Lower lobe of right lung (tissue), 2 donors: ENCODE measurements around the gene PNPLA6. TPM values are rescaled to one million over a fixed set of nuclear protein-coding genes. Genes with fewer than 3 reads are reported as not detected.

Experiments
- ATAC-seq, 2 donors: fragments of 200-7000 bp; cut with Tn5 transposase; one replicate each; pipeline ENCODE4 v1.9.1; 2020 to 2022; ENCODE audit warnings: mild to moderate bottlenecking in 2 of 2, moderate library complexity in 2 of 2
- DNase-seq: peaks from one replicate; pipeline ENCODE4 v3.0.0-alpha.2; 2020
- H3K27ac ChIP-seq: fragments of 200-600 bp; one replicate; pipeline ENCODE4 v1.8.0; 2022
- H3K27me3 ChIP-seq: fragments of 200-600 bp; one replicate; pipeline ENCODE4 v1.8.0; 2022; ENCODE audit warnings: low read depth
- H3K36me3 ChIP-seq: fragments of 200-600 bp; one replicate; pipeline ENCODE4 v1.8.0; 2022; ENCODE audit warnings: mild to moderate bottlenecking
- H3K4me1 ChIP-seq: fragments of 200-600 bp; one replicate; pipeline ENCODE4 v1.8.0; 2022
- H3K4me3 ChIP-seq: fragments of 200-600 bp; one replicate; pipeline ENCODE4 v1.8.0; 2022; ENCODE audit warnings: mild to moderate bottlenecking
- H3K9me3 ChIP-seq: fragments of 200-600 bp; one replicate; pipeline ENCODE4 v1.8.0; 2022
- CTCF ChIP-seq: fragments of 200-600 bp; IDR thresholded peaks from one replicate; pipeline ENCODE4 v1.8.0; 2022; ENCODE audit warnings: antibody characterized with exemption, mild to moderate bottlenecking
- intact Hi-C: fragments of 100-400 bp; cut with DNase I; formaldehyde crosslinking; loops from one replicate; pipeline ENCODE4 v1.11.0; 2022
- total RNA-seq: library from RNA; stranded (reverse); fragmentation: NEBNext Ultra II Directional; extraction: Animal tissue kit (Norgen Biotek cat#: 25700); gene quantifications from one replicate; pipeline ENCODE4 v1.2.1, GENCODE V29; 2021
- donor health status: DM: no; HTN: yes; CAD: no; lungs with severe emphysema.

PNPLA6 gene
- total RNA-seq, 1 donor from 2014 or later, result 289 TPM

- Histone ChIP-seq H3K4me1 (peaks cover 14% of the 10 kb centered on the region), H3K36me3 (peaks cover 80% of the 10 kb centered on the region), H3K27me3 (no peaks in the 10 kb centered on the region), H3K4me3 (no peak overlapping the region), H3K27ac (no peak overlapping the region), H3K9me3 (no peaks in the 10 kb centered on the region)
- no peak for DNase-seq
- TF ChIP-seq CTCF, result no peak
- intact Hi-C loops, result no loop called here
- ATAC-seq, result no peak
Observed at GRCh38 chr19:7539827-7540425, 4.4 kb downstream of the PNPLA6 start.

- Histone ChIP-seq H3K4me1 (peaks cover 22% of the 10 kb centered on the region), H3K27ac (no peak overlapping the region), H3K36me3 (peaks cover 90% of the 10 kb centered on the region), H3K27me3 (no peaks in the 10 kb centered on the region), H3K4me3 (peak overlapping the region; percentile 3), H3K9me3 (no peaks in the 10 kb centered on the region)
- peak; percentile 13 to 51 for ATAC-seq
- TF ChIP-seq CTCF, result no peak
- intact Hi-C loops, result no loop called here
- DNase-seq, result peak; percentile 61
Observed at GRCh38 chr19:7540761-7541474, 5.4 kb downstream of the PNPLA6 start.

- Histone ChIP-seq H3K9me3 (no peaks in the 10 kb centered on the region), H3K36me3 (peaks cover 95% of the 10 kb centered on the region), H3K27ac (no peak overlapping the region), H3K4me3 (peak overlapping the region; percentile 3), H3K4me1 (peaks cover 16% of the 10 kb centered on the region), H3K27me3 (no peaks in the 10 kb centered on the region)
- no peak for TF ChIP-seq CTCF
- peak; percentile 45 for DNase-seq
- no peak for ATAC-seq
- intact Hi-C loops, result no loop called here
Observed at GRCh38 chr19:7541475-7541824, 5.9 kb downstream of the PNPLA6 start.

- Histone ChIP-seq H3K27me3 (no peaks in the 10 kb centered on the region), H3K4me1 (peaks cover 12% of the 10 kb centered on the region), H3K27ac (no peak overlapping the region), H3K36me3 (peaks cover 94% of the 10 kb centered on the region), H3K4me3 (peak overlapping the region; percentile 3), H3K9me3 (no peaks in the 10 kb centered on the region)
- no peak for DNase-seq
- ATAC-seq, result no peak
- TF ChIP-seq CTCF, result no peak
- intact Hi-C loops, result no loop called here
Observed at GRCh38 chr19:7541828-7542443, 6.4 kb downstream of the PNPLA6 start.

GRCh38 chr19:7542556-7543348 lies 7.2 kb downstream of the PNPLA6 start:
- TF ChIP-seq CTCF, result no peak
- H3K9me3 ChIP-seq, result no peaks in the 10 kb centered on the region
- no peak for DNase-seq
- H3K4me3 ChIP-seq, result no peak overlapping the region
- H3K27me3 ChIP-seq, result no peaks in the 10 kb centered on the region
- intact Hi-C loops, result no loop called here
- H3K27ac ChIP-seq, result no peak overlapping the region
- ATAC-seq, result no peak
- peaks cover 9% of the 10 kb centered on the region for H3K4me1 ChIP-seq
- peaks cover 85% of the 10 kb centered on the region for H3K36me3 ChIP-seq
